Heart left ventricle (tissue), 13 donors: ENCODE data around the gene PREX1.

Experiments used
- CTCF ChIP-seq, 12 donors: fragments of 200-600 bp; sonication (generic) in 4 of 12; IDR thresholded peaks; one replicate each; pipeline versions ENCODE4 v1.5.0 to v1.8.0; 2018 to 2022; ENCODE audit warnings: antibody characterized with exemption in 12 of 12, mild to moderate bottlenecking in 5 of 12
- POLR2A ChIP-seq, 2 donors: fragments of 450-650 bp; IDR thresholded peaks; one replicate each; pipeline ENCODE4 v1.6.1; 2017; ENCODE audit warnings: antibody characterized with exemption in 2 of 2, mild to moderate bottlenecking in 2 of 2, moderate library complexity in 2 of 2
- donor health status: ischemic (EF 13 %, LVEDD 7.1; RV severe dilation, severe dysfunction).
- donor health status: DM: no; HTN: yes; CAD: no.
- donor health status: DM: no; HTN: no; CAD: no.
- donor health status: ischemic (EF 25% LVEDD 6.9; RV normal size, moderate dysfunction).
- donor health status: ischemic (EF 25% LVEDD 5.7; RV mildly dilated, moderate dysfunction).
- donor health status: ischemic (EF 35%, LVEDD 5.7; RV mildly dilated, moderate dysfunction).
- donor health status: nonischemic (EF 11% LVEDD 7.7; RV severe dilation, severe dysfunction).
- donor health status: DM: yes; HTN: yes; CAD: no.
- donor health status: PGD.
- donor health status: ischemic (EF 29% LVEDD 5.4; RV normal size, mild dysfunction).
- donor health status: nonischemic (EF 23%, LVEDD 6.1; RV moderate dilation, normal function).

- TF ChIP-seq CTCF (IDR thresholded peaks at IDR 0.05) (no peak), POLR2A (IDR thresholded peaks at IDR 0.05) (no peak)
Observed at GRCh38 chr20:48586730-48587129, 241.1 kb downstream of the PREX1 start.
